Measurements from ENCODE around the gene LRRC55.
"Not testable (repeated sequence)": the region's sequence is repeated elsewhere in the genome, so short reads cannot be mapped to it uniquely, and the experiment has no call there.

The LRRC55 gene

DNA sequence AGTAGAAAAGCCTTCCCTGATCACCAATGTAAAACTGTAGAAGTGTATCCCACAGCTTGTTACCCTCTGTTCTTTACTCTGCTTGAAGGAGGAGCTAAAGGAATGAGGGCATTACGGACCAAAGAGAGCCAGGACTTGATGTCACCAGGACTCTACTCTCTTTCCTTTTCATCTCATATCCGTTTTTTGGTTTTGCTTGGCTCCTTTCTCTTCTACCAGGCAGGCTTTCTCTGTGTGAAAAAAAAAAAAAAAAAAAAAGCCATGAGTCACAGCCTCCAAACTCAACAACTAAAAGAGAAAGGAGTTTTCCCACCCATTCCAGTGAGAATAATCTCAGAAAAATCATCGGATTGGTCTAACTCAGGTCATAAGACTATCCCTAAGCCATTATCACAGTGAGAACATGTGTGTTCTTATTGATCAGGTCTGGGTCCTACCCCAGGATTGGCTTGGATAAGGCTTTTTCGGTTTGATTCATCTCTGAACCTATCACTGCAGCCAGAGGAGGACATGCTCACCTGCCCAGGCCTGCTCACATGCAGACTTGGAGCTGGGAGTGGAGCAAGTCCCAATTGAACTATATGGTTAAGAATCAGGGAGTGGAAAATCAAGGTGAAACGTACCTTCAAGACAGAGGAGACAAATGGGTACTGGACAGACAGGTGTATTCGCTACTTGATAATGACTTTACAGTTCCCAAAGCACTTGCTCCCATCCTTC is 19.4 kb upstream of the LRRC55 start:
- no peak for DNase-seq

DNA sequence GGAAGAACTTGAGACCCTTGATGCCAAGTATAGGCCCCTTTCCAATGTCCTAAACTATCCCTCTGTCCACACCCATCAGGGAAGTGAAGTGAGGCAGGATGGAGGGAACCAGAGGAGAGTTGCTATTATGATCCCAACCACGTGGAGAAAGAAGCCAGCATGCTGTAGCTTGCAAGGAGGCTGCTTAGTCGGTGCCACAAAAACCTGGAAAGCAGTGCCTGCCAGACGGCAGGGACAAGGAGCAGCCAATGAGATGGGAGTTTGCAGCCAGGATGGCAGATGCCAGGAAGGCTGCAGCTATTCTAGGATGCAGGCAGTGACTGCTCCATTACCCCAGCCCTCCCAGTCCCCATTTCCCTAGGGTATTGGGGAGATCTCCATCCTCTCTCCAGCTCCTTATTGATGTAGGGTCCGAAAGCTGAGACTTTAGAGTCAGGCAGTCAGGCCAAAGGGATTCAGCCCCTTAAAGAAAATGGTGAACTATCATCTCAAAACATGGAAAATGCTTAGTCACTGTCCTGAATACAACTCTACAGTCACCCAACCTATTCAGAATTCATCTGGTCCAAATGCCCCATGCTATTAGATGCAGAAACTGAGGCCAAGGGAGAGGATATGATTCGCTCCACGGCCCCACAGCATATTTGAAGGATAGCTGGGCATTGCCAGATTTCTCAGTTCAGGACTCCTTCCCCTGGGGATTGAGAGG is 18.4 kb upstream of the LRRC55 start:
- DNase-seq = no peak

DNA sequence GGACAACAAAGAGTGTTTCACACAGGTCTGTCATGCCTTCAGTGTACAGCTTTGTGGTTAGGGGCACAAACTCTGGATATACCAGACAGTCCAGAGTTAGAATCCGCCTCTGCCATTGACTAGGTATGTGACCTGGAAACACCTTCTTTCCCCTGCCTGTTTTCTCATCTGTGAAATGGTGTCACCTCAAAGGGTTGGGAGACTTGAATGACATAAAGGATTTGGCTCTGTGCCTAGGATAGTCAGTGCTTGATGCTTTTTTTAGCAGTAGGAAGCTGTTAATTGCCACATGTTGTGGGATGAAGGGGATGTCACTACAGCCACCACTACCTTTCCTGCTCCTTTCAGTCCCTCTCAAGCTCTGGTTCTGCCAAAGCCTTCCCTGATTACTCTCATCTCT is 17.4 kb upstream of the LRRC55 start:
- no peak for DNase-seq

DNA sequence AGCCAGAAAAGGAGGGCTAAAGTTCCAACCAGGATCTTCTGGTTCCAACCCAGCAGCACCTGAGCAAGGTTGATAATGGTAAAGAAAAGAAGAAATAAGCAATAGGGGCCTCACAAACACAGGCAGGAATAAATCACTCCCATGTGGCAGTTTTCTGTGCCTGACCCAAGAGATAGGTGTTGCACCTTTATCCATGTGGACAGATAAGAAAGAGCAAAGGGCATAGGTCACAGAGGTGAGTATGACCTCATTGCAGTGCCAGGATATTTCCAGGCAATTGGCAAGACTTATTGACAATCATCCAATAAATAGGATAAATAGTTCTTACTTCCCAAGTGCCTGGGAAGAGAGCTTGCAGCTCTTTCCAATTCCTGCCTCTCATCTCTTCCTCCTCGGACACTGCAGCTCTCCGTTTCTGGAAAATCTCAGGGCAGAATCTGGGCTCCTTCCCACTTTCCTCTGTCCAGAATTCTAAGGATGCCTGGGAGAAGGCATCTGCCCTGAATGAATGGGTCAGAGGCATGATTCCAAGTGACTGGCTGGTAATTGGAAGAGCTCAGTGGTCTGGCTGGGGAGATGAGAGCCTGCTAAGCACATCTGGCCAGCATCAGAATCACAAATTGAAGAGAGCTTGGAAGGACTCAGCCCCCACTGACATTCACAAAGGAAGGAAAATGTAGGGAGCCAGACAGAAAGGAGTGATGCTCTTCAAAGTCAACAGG is 14.5 kb upstream of the LRRC55 start:
- DNase-seq = no peak

DNA sequence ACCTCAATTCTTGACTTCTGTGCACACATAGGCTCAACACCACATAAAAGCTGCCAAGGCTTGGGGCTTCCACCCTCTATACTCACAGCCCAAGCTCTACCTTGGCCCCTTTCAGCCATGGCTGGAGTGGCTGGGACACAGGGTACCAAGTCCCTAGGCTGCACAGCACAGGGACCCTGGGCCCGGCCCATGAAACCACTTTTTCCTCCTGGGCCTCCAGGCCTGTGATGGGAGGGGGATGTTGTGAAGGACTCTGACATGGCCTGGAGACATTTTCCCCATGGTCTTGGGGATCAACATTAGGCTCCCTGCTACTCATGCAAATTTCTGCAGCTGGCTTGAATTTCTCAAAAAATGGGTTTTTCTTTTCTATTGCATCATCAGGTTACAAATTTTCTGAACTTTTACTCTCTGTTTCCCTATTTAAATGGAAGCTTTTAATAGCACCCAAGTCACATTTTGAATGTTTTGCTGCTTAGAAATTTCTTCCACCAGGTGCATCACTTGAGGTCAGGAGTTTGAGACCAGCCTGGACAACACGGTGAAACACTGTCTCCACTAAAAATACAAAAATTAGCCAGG is 11.9 kb upstream of the LRRC55 start:
- not testable (repeated sequence) for DNase-seq

DNA sequence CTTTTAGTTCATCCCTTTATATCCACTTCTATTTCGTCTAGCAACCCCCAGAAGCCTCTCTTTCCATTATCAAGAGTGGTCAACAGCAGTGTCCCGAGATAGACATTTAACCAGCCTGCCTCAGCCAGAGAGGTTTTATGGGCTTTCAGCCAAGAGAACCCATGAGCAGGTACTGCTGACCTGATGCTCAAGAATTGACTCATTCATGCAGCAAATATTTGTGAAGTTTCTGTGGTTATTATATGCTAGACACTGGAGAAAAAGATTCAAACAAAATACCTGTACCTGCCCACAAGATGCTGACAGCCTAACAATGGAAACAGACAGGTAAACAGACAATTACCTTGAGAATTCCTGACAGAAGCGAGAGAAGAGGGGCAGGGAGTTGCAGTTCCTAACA is 9.7 kb upstream of the LRRC55 start:
- no peak for DNase-seq

DNA sequence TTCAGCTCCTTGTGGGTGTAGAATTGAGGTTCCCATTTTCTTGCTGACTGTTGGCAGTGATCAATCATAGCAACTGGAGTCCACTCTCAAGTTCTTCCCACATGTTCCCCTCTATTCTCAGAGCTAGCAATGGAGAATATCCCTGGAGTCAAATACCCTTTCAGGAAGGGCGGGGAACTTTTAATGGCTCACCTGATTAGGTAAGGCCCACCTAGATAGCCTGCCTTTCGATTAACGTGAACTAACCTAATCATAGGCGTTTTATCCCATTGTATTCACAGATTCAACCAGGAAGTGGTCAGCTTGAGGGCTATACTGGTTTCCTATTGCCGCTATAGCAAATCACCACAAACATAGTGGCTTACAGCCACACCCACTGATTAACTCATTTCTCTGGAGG is 7.1 kb upstream of the LRRC55 start:
- DNase-seq = no peak

DNA sequence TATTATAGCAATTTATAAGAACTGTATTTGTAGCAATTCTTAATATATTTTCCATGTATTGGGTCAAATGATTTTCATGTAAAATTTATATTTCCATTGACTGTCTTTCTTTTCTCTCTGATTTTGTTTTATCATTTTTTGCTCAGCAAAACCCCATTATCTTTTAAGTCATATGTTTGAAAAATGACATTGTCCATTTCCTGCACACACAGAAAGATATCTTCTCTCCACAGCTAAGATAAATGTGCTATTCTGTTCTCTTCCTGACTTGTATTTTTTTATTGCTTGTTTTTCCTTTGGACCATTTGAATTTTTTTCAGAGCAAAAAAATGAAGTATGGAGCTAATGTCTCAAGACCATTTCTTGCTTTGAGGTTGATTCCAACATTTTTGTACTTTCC is 6.3 kb upstream of the LRRC55 start:
- DNase-seq = no peak

DNA sequence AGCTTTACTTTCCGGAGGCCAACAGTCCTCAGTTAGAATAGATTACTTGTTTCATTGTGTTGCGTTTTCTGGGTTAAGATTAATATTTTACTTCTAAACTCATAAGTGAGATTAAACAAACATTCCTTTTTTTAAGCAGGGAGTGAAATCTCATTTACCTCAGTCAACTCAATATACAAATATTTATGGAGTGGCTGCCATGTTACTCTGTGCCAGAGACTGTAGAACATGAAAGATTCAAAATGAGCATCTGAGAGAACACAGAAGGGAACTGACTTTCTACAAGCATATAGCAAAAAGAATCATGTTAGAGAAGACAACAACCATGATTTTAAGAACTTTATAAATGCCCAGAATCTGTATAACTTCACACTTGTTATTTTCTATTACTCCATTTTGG is 3.4 kb upstream of the LRRC55 start:
- DNase-seq = no peak

DNA sequence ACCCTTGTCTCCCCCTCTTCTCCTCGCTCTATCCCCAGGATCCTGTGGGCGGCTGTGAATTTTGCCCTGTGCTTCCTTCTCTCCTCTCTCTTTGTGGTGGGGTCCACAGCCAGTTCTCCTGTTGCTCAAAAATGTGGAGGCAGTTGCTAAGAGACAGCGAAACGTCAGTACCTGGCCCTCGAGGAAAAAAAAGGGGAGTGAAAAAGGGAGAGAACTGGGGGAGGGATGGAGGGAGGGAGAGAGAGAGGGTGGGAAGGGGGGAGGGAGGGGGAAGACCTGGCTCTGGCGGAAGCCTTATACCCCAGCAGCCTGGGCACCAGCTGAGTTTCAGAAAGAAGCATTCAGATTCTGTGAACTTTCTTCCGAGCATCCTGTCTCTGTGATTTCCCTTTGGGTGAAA is 2.1 kb upstream of the LRRC55 start:
- no peak for DNase-seq

DNA sequence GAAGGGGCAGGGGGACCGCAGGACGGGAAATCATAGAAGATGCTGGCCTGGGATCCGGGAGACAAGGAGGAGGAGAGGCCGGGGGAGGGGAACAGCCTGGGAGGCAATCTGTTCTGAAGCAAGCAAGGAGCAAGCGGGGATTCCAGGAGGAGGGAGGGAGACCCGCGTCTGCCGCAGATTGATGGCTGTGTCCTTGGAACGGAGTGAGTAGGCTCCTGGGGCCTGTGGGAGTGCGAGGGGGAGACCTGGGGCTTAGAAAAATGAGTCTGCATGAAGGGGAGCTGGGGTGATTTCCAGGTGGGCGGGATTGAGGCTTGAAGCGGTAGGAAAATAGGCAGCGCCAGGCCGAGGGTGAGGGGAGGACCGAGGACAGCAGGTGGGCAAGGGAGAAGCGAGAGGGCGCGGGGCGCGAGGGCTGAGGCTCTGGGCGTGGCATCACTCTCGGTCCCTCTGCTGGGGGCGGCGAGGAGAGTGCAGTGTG is 1.6 kb upstream of the LRRC55 start:
- DNase-seq = no peak

DNA sequence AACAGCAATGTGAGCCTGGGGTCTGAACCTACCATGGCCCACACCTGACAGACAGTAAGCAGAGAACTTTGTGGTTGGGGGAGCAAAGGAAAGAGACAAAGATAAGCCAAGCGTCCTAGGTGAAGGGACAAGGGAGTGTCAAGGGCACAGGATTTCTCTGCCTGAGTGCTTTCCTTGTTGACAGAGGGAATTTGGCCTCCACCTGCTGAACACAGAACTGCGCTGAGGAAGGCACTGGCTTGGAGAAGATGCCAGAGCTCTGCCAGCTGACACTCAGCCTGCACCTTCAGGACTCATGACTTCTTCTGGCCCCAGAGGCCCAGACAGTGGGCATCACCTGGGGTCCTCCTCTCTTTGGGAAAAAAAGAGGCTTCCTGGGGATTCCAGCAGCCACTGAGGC is 789 bp upstream of the LRRC55 start:
- DNase-seq = no peak

DNA sequence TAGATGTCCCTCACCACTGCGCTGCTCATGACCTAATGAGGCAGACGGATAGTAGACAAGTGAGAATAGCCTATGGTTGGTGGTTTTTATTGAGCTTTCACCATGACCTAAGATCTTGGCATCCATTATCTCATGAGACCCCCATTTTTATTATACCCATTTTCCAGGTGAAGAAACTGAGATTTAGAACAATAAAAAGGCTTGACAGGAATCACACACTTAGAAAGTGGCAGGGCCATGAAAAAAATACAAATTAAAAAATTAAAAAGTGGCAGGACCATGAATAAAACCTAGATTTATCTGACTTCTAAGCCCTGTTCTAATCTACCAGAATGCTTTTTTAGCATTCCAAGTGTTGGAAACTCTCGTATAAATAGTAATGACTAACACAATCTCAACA is 1.1 kb downstream of the LRRC55 start:
- no peak for DNase-seq

DNA sequence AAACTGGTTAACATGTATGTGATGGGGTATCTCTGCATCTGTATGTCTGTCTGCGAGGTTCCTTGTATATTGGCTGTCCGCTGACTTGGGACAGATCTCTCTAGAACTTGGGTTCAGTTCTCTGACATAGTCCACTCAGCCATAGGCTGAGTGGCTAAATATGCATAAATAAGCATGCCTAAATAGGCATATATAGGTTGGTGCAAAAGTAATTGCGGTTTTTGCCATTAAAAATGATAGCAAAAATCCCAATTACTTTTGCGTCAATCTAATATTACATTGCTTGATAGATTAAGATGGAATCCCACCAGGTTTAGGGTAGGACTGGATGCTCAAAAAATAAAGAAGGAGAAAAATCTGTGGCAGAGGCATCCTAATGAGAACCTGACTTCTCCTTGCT is 8.8 kb downstream of the LRRC55 start:
- no peak for DNase-seq

DNA sequence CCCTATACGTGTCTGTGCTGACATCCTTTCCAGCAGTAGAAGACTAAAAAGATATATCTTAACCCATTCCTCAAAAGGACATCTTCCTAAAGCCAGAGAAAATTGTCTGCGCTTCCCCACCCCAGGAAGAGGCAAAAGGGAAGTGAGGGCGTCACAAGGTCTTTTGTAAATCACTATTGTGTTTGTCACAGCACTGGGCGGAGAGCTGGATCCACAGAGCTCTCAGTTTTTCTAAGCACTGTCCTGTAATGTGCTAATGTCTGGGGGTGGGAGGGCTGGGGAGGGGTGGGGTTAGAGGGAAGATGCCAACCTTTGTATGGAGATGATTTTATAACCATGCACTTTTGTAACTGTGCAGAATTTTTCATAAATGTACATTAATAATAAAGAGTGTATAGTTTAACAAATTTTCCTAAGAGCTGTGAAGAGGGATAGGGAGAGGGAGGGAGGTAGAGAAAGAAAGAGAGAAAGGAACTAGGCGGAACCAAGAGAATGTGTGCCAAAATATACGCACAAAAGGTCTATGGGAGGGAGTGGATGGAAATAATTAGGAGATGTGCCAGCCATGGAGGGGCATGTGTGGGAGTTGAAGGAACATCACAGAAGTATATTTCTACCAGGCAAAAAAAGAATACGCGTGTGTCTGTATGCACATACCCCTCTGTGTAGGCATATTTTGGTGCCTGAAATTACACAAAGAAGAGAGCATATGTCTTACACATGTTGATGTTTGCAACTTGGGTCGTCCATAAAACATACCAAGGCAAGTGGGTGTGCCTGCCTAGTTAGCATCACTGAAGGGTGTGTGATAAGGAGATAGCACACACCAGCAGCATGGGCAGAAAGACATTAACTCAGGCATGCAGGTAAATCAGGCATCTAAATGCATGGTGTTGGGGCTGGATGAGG is 9.8 kb downstream of the LRRC55 start:
- DNase-seq = no peak

DNA sequence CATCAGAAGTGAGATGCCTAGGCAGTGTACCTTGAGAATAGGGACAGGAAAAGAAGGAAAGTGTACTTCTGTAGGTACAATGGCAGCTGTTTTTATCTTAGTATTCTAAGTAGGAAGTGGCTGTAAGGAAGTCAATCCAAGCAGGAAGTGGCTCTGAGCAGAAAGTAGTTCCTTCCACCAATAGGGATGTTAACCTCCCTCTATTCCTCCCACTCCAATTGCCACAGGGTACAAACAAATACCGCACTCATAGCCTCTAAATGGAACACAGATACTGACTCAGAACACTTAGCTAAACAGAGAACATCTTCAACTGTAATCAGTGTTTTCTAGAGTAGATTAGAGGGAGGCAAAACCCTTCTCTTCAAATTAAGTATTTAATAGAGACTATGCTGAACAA is 10.6 kb downstream of the LRRC55 start:
- no peak for DNase-seq

DNA sequence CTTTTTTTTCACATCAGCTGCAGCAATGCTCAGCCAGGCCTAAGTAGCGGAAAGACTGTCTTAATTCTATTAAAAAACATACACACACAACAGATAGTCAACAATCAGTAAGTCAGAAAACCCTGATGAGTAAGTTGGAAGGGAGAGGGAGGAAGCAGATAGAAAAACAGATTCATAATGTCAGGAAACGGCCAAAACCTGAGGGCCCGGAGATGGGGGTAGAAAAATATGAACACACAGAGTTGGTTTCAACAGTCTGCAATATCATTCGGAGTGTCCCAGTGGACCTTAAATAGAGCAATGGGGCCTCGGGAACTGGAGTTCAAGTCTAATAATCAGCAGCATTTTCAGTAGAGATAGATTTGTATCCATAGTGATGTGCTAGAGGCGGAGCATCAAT is 14.8 kb downstream of the LRRC55 start:
- no peak for DNase-seq

DNA sequence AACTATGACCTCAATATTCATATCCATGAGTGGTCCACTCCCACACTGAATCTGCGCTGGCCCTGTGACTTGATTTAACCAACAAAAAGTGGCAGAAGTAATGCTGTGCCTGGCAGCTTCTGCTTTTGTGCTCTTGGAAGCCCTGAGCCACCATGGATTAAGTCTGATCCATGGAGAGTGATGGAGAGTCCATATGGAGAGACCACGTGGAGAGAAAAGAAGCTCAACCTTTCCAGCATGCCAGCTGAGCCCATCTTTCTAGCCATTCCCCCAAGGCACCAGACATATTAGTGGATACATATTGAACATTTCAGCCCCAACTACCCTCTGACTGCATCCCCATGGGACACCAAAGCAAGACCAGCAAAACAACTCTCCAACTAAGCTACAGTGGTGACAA is 16.0 kb downstream of the LRRC55 start:
- DNase-seq = no peak

DNA sequence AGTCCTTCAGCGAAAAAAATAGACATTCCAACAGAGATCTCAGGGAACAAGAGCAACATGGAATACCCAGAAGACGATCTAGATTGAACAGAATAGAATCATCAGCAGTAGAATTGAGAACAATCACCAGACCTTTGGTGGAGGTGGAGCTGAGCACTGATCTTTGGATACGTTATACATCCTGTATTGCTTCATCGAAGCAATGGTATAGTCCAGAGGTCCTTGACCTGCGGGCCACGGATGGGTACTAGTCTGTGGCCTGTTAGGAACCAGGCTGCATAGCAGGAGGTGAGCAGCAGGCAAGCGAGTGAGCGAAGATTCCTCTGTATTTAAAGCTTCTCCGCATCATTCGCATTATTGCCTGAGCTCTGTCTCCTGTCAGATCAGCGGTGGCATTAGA is 17.6 kb downstream of the LRRC55 start:
- DNase-seq = no peak

DNA sequence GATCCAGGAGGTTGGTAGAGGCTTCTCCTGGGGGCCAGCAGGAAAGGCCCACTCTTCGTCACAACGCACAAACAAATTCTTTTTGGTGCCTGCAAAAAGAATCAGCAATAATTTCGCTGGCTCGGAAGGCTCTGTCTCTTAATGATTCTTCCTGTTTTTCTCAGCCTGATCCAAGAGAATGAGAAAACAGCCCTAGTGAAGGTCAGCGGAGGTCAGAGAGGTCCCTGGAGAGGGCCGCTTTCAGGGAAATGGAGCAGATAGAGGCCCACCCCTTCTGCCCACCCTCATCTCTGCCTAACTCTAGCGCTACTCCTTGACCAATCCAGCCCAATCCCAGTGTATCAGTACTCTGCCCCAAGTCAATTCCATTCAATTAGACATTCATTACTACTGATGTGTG is 19.2 kb downstream of the LRRC55 start:
- no peak for DNase-seq

DNA sequence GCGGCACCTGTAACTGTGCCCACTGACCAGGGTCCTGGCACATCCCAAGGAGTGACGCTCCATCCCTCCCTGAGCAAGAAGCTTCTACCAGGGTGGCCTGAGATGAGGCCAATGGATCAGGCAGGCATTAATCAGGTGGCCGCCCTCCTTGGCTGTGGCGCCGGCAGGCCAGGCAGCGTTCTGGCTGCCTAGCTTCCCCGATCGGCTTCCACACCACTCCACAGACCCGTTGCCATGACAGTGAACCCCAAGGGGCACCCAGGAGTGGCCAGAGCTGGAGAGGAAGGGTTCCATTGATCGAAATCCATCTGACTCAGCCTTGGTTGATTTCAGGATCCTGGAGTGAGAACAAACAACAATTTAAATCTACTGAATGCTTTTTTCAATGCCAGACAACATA is 20.5 kb downstream of the LRRC55 start:
- DNase-seq = no peak

DNA sequence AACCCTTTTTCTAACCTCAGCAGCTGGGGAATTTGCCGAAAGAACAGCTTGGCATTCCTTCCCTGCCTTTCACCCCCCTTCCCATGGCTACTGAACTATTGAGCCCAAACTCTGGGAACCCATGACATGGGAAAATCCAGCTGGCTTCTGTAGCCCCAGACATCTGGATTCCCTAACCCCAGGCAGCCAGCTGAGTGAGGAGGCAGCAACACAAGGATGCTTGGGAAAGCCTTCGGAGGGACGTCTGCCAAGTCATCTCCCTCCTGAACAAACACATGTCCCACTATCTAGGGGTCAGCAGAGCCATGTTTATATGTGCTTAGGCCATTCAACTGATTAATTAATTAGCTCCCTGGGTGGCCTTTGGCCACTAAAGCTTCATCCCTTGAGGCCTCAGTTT is 21.6 kb downstream of the LRRC55 start:
- no peak for DNase-seq

All from NCI-H187 treated with DMSO at 0.1 percent for 48 hours (cell line).